Colonic mucosa (tissue), 4 donors: ENCODE results near the gene PNP. TPM values are rescaled to one million over a fixed set of nuclear protein-coding genes. Genes with fewer than 3 reads are reported as not detected.

Experiments
- DNase-seq: peaks from one replicate; pipeline ENCODE4 v3.0.0-alpha.2; 2020
- H3K27ac ChIP-seq: fragments of 200-600 bp; one replicate; pipeline ENCODE4 v1.8.0; 2021
- H3K27me3 ChIP-seq: fragments of 200-600 bp; one replicate; pipeline ENCODE4 v1.8.0; 2021
- H3K36me3 ChIP-seq: fragments of 200-600 bp; one replicate; pipeline ENCODE4 v1.8.0; 2021
- H3K4me1 ChIP-seq: fragments of 200-600 bp; one replicate; pipeline ENCODE4 v1.8.0; 2021; ENCODE audit warnings: mild to moderate bottlenecking
- H3K4me3 ChIP-seq: fragments of 200-600 bp; one replicate; pipeline ENCODE4 v1.8.0; 2021
- H3K9ac ChIP-seq, 2 donors: one replicate each; pipeline ENCODE4 v1.7.0; 2013; ENCODE audit warnings: control low read depth in 2 of 2, low read depth in 2 of 2, low read length in 2 of 2
- H3K9me3 ChIP-seq: fragments of 200-600 bp; one replicate; pipeline ENCODE4 v1.8.0; 2021
- CTCF ChIP-seq: fragments of 200-600 bp; IDR thresholded peaks from one replicate; pipeline ENCODE4 v1.8.0; 2022; ENCODE audit warnings: antibody characterized with exemption, mild to moderate bottlenecking
- intact Hi-C: fragments of 100-400 bp; cut with DNase I; formaldehyde crosslinking; loops from one replicate; pipeline ENCODE4 v1.14.1; 2022
- total RNA-seq, 2 donors: library from RNA; stranded (reverse); fragmentation: NEBNext Ultra II Directional in 1 of 2; extraction: Animal tissue kit (Norgen Biotek cat#: 25700) in 1 of 2; gene quantifications; one replicate each; pipeline ENCODE4 v1.2.1, GENCODE V29; 2021
- donor health status: healthy.
- donor health status: DM: no; HTN: no; CAD: no.
- donor health status: DM: no; HTN: no; CAD: no.

The PNP gene
- total RNA-seq, 2 donors from 2014 or later: 121 to 123 TPM

GRCh38 chr14:20456971-20457370 is 12.2 kb upstream of the PNP start:
- Histone ChIP-seq H3K36me3 (peaks cover 20% of the 10 kb centered on the region), H3K27ac (no peak overlapping the region), H3K9me3 (no peaks in the 10 kb centered on the region), H3K4me1 (peaks cover 18% of the 10 kb centered on the region), H3K9ac (no peak overlapping the region), H3K4me3 (no peak overlapping the region), H3K27me3 (no peaks in the 10 kb centered on the region)
- DNase-seq: no peak
- TF ChIP-seq CTCF: no peak
- intact Hi-C loops: loop anchor here (5.0 to 10.0 kb wide), 2 partner anchors 45 to 92 kb away; partner anchors contain the start of gene TEP1

- Histone ChIP-seq H3K4me1 (peaks cover 18% of the 10 kb centered on the region), H3K9me3 (no peaks in the 10 kb centered on the region), H3K36me3 (peaks cover 16% of the 10 kb centered on the region), H3K4me3 (no peak overlapping the region), H3K9ac (no peak overlapping the region), H3K27me3 (no peaks in the 10 kb centered on the region), H3K27ac (no peak overlapping the region)
- no peak for DNase-seq
- intact Hi-C loops: loop anchor here (5.0 to 10.0 kb wide), 2 partner anchors 46 to 93 kb away; partner anchors contain the start of gene TEP1
- no peak for TF ChIP-seq CTCF
Measured at GRCh38 chr14:20458031-20458789, 11.0 kb upstream of the PNP start.

GRCh38 chr14:20460458-20461224 is 8.6 kb upstream of the PNP start:
- no peaks in the 10 kb centered on the region for H3K9me3 ChIP-seq
- intact Hi-C loops: loop anchor here (10.0 kb wide), 2 partner anchors 116 to 224 kb away; partner anchors contain the start of genes ANG, PARP2 and RNASE4
- peaks cover 16% of the 10 kb centered on the region for H3K36me3 ChIP-seq
- no peaks in the 10 kb centered on the region for H3K27me3 ChIP-seq
- no peak for TF ChIP-seq CTCF
- H3K9ac ChIP-seq: peak overlapping the region; percentile 72 to 98
- H3K4me1 ChIP-seq: peaks cover 12% of the 10 kb centered on the region
- peak overlapping the region; percentile 91 for H3K4me3 ChIP-seq
- DNase-seq: peak; percentile 79
- peak overlapping the region; percentile 95 for H3K27ac ChIP-seq

GRCh38 chr14:20461225-20462141 is 7.7 kb upstream of the PNP start, which contains the start of gene PIP4P1:
Gene PIP4P1 (minus strand): TSS chr14:20461434. CDS start chr14:20461325, 109 bp downstream.
- H3K4me1 ChIP-seq: peaks cover 12% of the 10 kb centered on the region
- no peaks in the 10 kb centered on the region for H3K9me3 ChIP-seq
- H3K9ac ChIP-seq: peak within 1 kb of the TSS; percentile 72 to 98
- no peak for TF ChIP-seq CTCF
- H3K27ac ChIP-seq: peak within 1 kb of the TSS; percentile 95
- intact Hi-C loops: loop anchor here (10.0 kb wide), 2 partner anchors 117 to 223 kb away; partner anchors contain the start of genes ANG, PARP2 and RNASE4
- peak; percentile 99 for DNase-seq
- no peaks in the 10 kb centered on the region for H3K27me3 ChIP-seq
- H3K4me3 ChIP-seq: peak within 1 kb of the TSS; percentile 91
- peaks cover 16% of the 10 kb centered on the region for H3K36me3 ChIP-seq
